ENCODE measurements around the gene PRKN.

GRCh38 chr6:162525181-162525580 lies 202.4 kb downstream of the PRKN start:
- TF ChIP-seq CTCF (IDR thresholded peaks at IDR 0.05) (no peak), ZFX (IDR thresholded peaks at IDR 0.05; ENCODE audit: borderline replicate concordance) (no peak)

All from 22Rv1 (cell line).